HS-27A (cell line): Measurements from ENCODE around the gene C10orf67.
"Not testable (repeated sequence)": the region's sequence is repeated elsewhere in the genome, so short reads cannot be mapped to it uniquely, and the experiment has no call there.

ENCODE experiments used
- DNase-seq: peaks from one replicate; pipeline ENCODE4 v3.0.0-alpha.2; 2012; ENCODE audit warnings: low read depth, missing footprints

The C10orf67 gene

DNA sequence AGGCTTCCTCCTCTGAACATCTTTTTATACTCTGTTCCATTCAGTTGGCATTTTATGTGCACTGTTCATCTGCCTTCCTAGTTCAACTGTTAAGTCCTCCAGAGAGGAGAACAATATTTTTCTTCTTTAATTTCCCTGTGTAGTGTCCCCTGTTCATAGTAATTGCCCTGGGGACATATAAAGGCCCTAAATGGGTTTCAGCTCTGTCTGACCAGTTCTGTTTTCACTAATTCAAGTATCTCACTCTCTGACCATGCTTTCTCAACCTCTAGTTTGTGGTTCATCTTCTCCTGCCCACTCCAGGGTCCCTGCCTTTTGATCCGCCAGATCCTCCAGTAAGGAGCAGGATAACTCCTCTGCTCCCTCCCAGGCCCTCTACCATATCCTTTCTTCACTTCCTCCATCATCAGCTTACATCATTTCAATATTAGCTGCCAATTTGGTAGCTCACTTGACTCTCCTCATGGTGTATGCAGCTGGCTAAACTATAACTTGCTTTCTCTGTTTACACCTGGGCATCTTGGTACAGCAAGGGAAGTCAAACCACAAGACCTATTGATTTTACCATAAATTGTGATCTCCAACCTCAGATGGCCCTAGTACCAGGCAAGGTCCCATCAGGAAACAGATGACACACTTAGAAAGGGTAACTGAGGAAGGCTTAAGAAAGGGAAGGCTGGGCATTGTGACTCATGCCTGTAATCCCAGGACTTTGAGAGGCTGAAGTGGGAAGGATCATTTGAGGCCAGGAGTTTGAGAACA is 17.7 kb upstream of the C10orf67 start:
- DNase-seq: no peak

GRCh38 chr10:23361665-23362064 is 17.1 kb upstream of the C10orf67 start:
- no peak for DNase-seq

GRCh38 chr10:23359692-23360380 is 15.2 kb upstream of the C10orf67 start:
- DNase-seq: no peak

DNA sequence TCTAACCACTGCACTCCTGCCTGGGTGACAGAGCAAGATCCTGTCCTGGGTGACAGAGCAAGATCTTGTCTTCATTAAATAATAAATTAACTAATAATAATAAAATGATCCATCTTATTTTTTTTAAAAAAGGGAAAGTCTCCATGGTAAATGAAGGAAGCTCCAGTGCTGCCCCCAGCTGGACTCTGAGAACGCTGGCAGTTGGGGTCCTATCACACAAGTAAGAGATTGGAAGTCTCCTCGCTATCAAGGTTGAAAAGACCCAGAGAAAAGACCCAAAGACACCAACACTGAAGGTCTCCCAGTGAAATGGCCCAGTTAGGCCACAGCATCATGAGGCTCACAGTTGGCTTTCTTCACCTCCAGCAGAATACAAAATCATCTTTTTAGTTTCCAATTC is 13.8 kb upstream of the C10orf67 start:
- no peak for DNase-seq

- DNase-seq: no peak
Measured at GRCh38 chr10:23354630-23355279, 10.2 kb upstream of the C10orf67 start.

DNA sequence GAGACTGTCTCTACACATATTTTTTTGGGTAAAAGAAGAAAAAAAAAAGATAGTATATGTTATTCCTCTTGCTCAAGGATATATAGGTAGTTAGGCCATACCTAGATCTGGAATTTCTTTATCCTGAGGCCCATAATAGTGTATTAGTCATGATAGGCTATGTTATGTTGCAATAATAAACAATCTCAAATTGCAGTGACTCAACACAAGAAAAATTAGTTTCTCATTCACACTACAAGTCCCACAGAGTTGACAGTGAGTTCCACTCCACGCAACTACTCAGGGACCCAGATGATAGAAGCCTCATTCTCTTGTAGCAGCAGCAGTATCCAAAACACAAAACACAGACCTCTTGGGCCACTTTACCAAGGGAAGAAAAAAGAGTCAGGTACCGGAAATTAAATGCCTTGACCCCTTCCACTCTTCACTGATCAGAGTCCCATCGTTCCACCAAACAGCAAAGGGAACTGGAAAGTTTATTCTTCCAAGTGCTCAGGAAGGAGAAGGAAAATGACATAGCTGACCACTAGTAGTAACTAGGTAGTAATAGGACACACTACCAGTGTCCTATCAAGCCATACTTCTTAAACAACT is 7.4 kb upstream of the C10orf67 start:
- no peak for DNase-seq

- DNase-seq: not testable (repeated sequence)
Measured at GRCh38 chr10:23350706-23351105, 6.1 kb upstream of the C10orf67 start.

DNA sequence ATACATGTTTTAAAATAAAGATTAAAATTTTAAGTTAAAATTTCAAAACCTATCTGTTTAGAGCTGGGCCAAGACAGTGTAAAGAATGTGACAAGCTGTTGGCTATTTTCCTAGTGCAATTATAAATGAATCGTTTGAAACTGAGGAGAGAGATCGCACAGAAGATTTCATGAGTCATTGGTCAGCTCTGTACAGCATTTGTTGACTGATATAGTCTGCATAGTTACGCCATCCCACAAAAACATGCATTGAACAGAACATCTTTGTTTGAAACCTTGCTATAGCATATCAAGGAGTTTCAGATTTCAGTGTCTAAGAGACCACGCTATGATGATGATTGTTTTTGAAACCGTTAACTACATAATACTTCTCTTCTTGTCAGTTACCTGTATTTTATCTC is 1.3 kb upstream of the C10orf67 start:
- no peak for DNase-seq

DNA sequence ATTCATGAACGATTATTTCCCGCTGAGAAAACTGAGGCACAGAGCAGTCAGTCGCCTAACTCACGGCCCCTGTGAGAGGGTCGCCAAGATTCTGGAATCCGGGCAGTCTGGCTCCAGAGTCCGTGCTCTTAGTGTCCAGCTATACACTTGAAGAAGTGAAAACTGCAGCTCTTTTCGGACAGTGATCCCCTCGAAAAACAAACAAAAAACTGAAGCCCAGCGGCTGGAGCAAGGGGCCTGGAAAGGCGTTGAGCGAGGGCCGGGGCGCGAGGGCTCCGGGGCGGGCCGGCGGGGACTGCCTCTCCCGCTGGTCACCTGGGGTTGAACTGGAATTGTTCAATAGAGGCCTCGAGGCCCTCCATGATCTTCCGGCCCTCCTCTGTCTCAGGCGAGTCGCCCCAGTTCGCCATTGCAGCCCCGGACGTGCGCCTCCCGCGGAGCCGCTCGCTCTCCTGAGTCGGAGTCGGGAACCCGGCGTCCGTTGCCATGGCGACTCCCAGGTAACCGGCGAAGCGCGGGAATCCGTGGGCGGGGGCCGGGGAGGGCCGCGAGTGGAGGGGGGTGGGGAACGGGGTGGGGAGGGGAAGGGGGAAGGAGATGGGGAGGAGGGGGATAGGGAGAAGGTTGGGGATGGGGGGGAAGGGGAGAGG is 881 bp downstream of the C10orf67 start:
- DNase-seq: no peak

GRCh38 chr10:23342213-23342884 is 2.2 kb downstream of the C10orf67 start:
- DNase-seq: no peak

- DNase-seq: no peak
Measured at GRCh38 chr10:23341004-23341403, 3.6 kb downstream of the C10orf67 start.

DNA sequence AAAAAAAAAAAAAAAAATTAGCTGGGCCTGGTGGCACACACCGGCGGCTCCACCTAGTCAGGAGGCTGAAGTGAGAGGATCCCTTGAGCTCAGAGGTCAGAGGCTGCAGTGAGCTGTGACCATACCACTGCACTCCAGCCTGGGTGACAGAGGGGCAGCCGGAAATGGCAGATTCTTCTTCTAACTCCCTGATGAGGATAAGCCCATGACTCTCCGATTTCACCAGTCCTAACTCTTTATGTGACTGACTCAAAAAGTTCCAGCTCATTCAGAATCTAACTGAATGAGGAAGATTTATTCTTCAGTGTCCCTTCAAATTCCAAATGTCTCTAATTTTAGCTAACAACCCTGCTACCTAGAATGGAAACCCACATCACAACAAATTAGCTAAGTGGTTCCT is 4.2 kb downstream of the C10orf67 start:
- no peak for DNase-seq

DNA sequence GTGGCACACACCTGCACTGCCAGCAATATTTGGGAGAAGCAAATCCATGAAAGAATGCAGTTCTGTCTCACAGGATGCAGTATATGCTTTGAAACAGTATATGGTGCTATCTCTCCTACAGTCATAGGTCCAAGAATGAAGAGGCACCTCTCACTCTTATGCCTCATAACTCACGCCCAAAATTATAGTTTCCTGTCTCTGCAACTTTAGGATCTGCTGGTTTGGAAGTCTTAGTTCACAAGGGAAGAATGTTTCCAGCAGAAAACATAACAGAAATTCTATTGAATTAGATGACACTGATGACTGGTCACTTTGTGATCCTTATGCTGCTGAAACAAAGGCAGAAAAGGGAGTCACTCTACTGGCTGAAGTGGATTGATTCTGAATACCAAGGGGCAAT is 5.7 kb downstream of the C10orf67 start:
- DNase-seq: no peak

DNA sequence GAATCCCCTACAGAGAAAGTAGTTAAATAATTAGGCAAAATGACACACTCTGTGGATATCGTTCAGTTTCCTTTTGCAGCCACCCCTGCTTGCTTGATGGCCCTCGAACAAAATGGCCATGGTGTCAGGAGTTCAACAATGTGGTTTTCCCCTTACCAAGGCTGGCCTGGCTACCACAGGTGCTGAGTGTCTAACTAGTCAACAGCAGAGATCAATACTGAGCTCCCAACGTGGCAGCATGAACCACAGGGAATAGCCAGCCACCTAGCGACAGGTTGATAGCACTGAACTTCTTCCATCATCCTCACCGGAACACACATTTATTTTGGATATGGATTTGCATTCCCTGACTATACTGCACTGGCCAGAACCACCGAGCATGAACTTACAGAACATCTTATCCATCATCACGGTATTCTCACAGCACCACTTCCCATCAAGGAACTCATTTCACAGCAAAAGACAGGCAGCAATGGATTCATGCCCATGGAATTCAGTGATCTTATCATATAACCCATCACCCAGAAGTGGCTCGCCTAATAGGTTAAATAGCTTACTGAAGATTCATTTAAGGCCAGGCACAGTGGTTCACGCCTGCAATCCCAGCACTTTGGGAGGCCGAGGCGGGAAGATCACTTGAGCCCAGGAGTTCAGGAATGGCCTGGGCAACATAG is 6.3 kb downstream of the C10orf67 start:
- no peak for DNase-seq

DNA sequence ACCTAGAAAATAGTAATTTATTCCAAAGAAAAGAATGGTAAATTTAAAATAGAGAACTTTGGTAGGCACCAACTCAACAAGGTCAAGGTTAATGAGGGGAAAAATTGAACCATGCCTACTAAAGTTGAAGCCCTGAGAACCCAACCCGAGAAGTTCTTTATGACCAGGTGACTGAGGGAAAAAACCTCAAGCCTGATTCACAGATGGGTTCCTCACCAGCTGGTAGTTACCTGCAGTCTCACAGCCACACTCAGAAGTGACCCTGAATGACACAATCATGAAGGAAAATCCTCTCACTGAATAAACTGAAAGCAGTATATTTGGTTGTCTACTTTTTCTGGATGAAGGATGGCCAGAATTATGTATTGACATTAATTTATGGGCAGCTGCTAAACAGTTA is 7.0 kb downstream of the C10orf67 start:
- no peak for DNase-seq

- no peak for DNase-seq
Measured at GRCh38 chr10:23331567-23332301, 12.9 kb downstream of the C10orf67 start.

DNA sequence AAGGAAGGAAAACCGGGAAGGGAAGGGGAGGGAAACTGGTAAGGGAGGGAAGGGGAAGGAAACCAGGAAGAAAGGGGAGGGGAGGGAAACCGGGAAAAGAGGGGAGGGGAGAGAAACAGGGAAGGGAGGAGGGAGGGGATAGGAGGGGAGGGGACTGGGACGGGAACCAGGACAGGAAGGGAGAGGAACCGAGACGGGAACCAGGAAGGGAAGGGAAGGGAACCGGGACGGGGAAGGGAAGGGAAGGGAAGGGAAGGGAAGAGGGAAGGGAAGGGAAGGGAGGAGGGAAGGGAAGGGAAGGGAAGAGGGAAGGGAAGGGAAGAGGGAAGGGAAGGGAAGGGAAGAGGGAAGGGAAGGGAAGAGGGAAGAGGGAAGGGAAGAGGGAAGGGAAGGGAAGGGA is 13.6 kb downstream of the C10orf67 start:
- no peak for DNase-seq

DNA sequence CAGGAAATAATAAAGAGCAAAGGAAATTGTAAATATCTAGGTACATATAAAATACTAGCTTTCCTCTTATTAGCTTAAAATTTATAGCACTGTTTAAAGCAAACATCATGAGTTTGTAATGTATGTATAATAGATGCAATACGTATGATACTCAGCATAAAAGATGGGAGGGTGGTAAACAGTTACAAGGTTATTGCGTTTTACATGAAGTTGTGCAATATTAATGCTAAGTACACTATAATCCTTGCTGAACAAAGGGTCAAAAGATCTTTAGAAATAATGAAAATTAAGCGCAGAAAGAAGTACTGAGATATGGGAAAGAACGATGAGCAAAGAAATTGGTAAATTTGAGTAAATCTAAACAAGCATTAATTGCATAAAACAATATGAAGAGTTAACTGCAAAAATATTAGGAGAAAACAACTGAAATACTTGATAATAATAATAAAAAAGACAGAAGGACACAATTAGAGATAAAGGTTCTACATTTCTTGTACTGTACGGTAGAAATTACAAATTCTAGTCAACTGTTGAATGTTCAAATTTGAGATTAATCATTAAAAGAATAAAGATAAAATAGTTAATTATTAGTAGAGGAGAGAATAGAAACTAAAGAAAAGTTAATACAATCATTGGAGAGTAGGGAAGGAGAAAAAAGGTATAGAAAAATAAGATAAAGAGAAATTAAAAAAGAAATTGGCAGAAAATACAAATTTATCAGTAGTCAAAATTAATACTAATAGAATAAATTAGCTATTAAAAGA is 17.9 kb downstream of the C10orf67 start:
- DNase-seq: no peak

DNA sequence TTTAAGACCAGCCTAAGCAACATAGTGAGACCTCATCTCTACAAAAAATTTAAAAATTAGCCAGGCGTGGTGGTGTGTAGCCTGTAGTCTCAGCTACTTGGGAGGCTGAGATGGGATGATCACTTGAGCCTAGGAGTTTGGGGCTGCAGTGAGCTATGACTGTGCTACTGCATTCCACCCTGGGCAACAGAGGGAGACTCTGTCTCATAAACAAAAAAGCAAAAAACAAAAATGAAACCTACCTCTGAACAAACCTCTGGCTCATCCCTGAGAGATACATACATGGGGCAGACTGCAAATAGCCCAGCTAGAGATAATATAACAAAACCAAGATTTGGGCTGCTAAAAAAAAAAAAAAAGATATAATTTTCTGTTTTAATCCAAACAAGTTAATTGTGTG is 19.5 kb downstream of the C10orf67 start:
- no peak for DNase-seq

DNA sequence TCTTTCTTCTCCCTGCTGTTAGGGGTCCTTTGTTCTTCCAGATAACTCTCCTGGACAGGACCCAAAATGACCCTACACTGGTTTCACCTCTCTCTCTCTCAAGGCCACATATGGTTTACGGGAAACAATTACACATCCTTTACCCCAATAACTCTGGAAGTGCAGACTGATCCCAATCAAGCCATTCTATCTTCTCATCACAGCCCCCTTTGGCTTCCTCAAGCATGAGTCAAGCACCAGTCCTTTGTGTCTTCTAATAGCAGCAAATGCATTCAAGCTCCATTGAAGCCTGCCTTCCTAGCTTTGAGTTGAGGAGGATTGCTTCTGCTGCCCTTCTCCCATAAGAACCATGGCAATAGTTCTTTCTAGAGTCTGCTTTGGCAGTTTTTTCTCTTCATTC is 20.2 kb downstream of the C10orf67 start:
- no peak for DNase-seq
